ENCODE results near the gene OR1D5.

- no peak for TF ChIP-seq CTCF (conservative IDR thresholded peaks at IDR 0.05; ENCODE audit: low read depth, low read length)
- no peak for TF ChIP-seq EZH2 (IDR thresholded peaks at IDR 0.05; ENCODE audit: borderline replicate concordance, low read depth, low read length, poor library complexity, severe bottlenecking)
Measured at GRCh38 chr17:3020381-3020780, 43.0 kb downstream of the OR1D5 start.

Measured in A673 (cell line).